Activated CD4-positive, alpha-beta T cell treated with anti-CD3 and anti-CD28 coated beads for 36 hours (primary cell): Measurements from ENCODE around the gene RPL10. TPM values are rescaled to one million over a fixed set of nuclear protein-coding genes. Genes with fewer than 3 reads are reported as not detected.

Experiments
- ATAC-seq: fragments of 200-7000 bp; cut with Tn5 transposase; one replicate; pipeline ENCODE4 v1.10.0; 2021; ENCODE audit warnings: mild to moderate bottlenecking, moderate library complexity
- CTCF ChIA-PET: fragments of 350-600 bp; sonication (Branson Sonifier 250); formaldehyde crosslinking; loops from one replicate; lab custom pipeline; 2021; ENCODE audit warnings: antibody characterized with exemption; lab: Charles Lee
- POLR2A ChIA-PET: fragments of 350-600 bp; sonication (Branson Sonifier 250); formaldehyde crosslinking; loops from one replicate; lab custom pipeline; 2021; ENCODE audit warnings: antibody characterized with exemption, inconsistent platforms; lab: Charles Lee
- DNase-seq: peaks from one replicate; pipeline ENCODE4 v3.0.0-alpha.2; 2020
- H3K27ac Mint-ChIP-seq: one replicate; pipeline ENCODE4 v1.8.0; 2021; ENCODE audit warnings: mixed read lengths
- H3K27me3 Mint-ChIP-seq: one replicate; pipeline ENCODE4 v1.8.0; 2021; ENCODE audit warnings: mixed read lengths
- H3K36me3 Mint-ChIP-seq: one replicate; pipeline ENCODE4 v1.8.0; 2021; ENCODE audit warnings: low read depth, mixed read lengths
- H3K4me1 Mint-ChIP-seq: one replicate; pipeline ENCODE4 v1.8.0; 2021; ENCODE audit warnings: mixed read lengths
- H3K4me3 Mint-ChIP-seq: one replicate; pipeline ENCODE4 v1.8.0; 2021; ENCODE audit warnings: mild to moderate bottlenecking, moderate library complexity, mixed read lengths
- H3K9me3 Mint-ChIP-seq: one replicate; pipeline ENCODE4 v1.8.0; 2021; ENCODE audit warnings: low read depth, mixed read lengths
- intact Hi-C, 2 experiments: fragments of 100-400 bp; cut with DNase I in 1 of 2; cut with micrococcal nuclease in 1 of 2; formaldehyde crosslinking; loops; one replicate each; pipeline versions ENCODE4 v1.14.2 to v1.15.1; 2022 to 2024; cut with DNase I, micrococcal nuclease
- total RNA-seq, 2 experiments: library from RNA; stranded (reverse); gene quantifications; one replicate each; pipeline ENCODE4 v1.2.3, GENCODE V29; 2021

Gene RPL10
- total RNA-seq, 2 experiments from 2014 or later, result 1,286 to 2,705 TPM

GRCh38 chrX:154365052-154365600 is 33.1 kb upstream of the RPL10 start:
- H3K9me3 Mint-ChIP-seq, result no peaks in the 10 kb centered on the region
- ChIA-PET CTCF (no interaction called here), POLR2A (no interaction called here)
- no peak overlapping the region for H3K4me3 Mint-ChIP-seq
- peaks cover 37% of the 10 kb centered on the region for H3K36me3 Mint-ChIP-seq
- H3K27ac Mint-ChIP-seq, result no peak overlapping the region
- no peak for DNase-seq
- H3K27me3 Mint-ChIP-seq, result no peaks in the 10 kb centered on the region
- ATAC-seq, result no peak
- intact Hi-C loops, result no loop called here
- peaks cover 10% of the 10 kb centered on the region for H3K4me1 Mint-ChIP-seq

- no peaks in the 10 kb centered on the region for H3K9me3 Mint-ChIP-seq
- no peak for ATAC-seq
- intact Hi-C loops, result no loop called here
- H3K36me3 Mint-ChIP-seq, result peaks cover 33% of the 10 kb centered on the region
- H3K27me3 Mint-ChIP-seq, result no peaks in the 10 kb centered on the region
- peaks cover 10% of the 10 kb centered on the region for H3K4me1 Mint-ChIP-seq
- ChIA-PET POLR2A (no interaction called here), CTCF (no interaction called here)
- H3K27ac Mint-ChIP-seq, result no peak overlapping the region
- no peak overlapping the region for H3K4me3 Mint-ChIP-seq
- DNase-seq, result no peak
Observed at GRCh38 chrX:154365997-154366665, 32.0 kb upstream of the RPL10 start.

- intact Hi-C loops, result no loop called here
- Mint-ChIP-seq H3K36me3 (peaks cover 33% of the 10 kb centered on the region), H3K4me1 (peaks cover 10% of the 10 kb centered on the region), H3K27me3 (no peaks in the 10 kb centered on the region), H3K9me3 (no peaks in the 10 kb centered on the region), H3K4me3 (no peak overlapping the region), H3K27ac (no peak overlapping the region)
- CTCF ChIA-PET, result no interaction called here
- POLR2A ChIA-PET, result no interaction called here
- ATAC-seq, result no peak
- no peak for DNase-seq
Observed at GRCh38 chrX:154366666-154367055, 31.5 kb upstream of the RPL10 start.

GRCh38 chrX:154367474-154368308 is 30.5 kb upstream of the RPL10 start:
- peak overlapping the region; percentile 86 for H3K4me3 Mint-ChIP-seq
- H3K36me3 Mint-ChIP-seq, result peaks cover 32% of the 10 kb centered on the region
- H3K9me3 Mint-ChIP-seq, result no peaks in the 10 kb centered on the region
- ChIA-PET POLR2A (interaction anchor here (0.7 kb wide), 1 partner anchor 44 kb away, joined by 3 read pairs; no protein-coding TSS in a partner anchor), CTCF (interaction anchor here (1.0 kb wide), 1 partner anchor 14 kb away, joined by 4 read pairs; no protein-coding TSS in a partner anchor)
- no peak for DNase-seq
- no peaks in the 10 kb centered on the region for H3K27me3 Mint-ChIP-seq
- intact Hi-C loops, result loop anchor here in 1 of 2 experiments (1.0 to 2.0 kb wide), 3 partner anchors 111 to 395 kb away; partner anchors contain the start of genes MECP2 and TMEM187
- peaks cover 16% of the 10 kb centered on the region for H3K4me1 Mint-ChIP-seq
- peak overlapping the region; percentile 87 for H3K27ac Mint-ChIP-seq
- ATAC-seq, result no peak

- Mint-ChIP-seq H3K9me3 (no peaks in the 10 kb centered on the region), H3K27ac (peak overlapping the region; percentile 87), H3K27me3 (no peaks in the 10 kb centered on the region), H3K4me3 (peak overlapping the region; percentile 86), H3K4me1 (peaks cover 22% of the 10 kb centered on the region), H3K36me3 (peaks cover 27% of the 10 kb centered on the region)
- DNase-seq (peak; percentile 95), ATAC-seq (peak; percentile 69)
- ChIA-PET POLR2A (interaction anchor here (0.6 to 0.7 kb wide), 3 partner anchors 43 to 398 kb away, joined by 3 to 5 read pairs (median 3); no protein-coding TSS in a partner anchor), CTCF (interaction anchor here (1.0 kb wide), 1 partner anchor 15 kb away, joined by 4 read pairs; no protein-coding TSS in a partner anchor)
- intact Hi-C loops, result loop anchor here (1.0 to 2.0 kb wide), 4 partner anchors 10 to 396 kb away; partner anchors contain the start of genes EMD (in 1 of the 2), MECP2 (in 1 of the 2) and TMEM187 (in 1 of the 2)
Observed at GRCh38 chrX:154368630-154369448, 29.3 kb upstream of the RPL10 start.

GRCh38 chrX:154369449-154370299 is 28.5 kb upstream of the RPL10 start:
- POLR2A ChIA-PET, result interaction anchor here (0.6 kb wide), 3 partner anchors 80 to 399 kb away, joined by 3 to 5 read pairs (median 3); no protein-coding TSS in a partner anchor
- ATAC-seq (peak; percentile 11), DNase-seq (peak; percentile 77)
- CTCF ChIA-PET, result no interaction called here
- H3K27ac Mint-ChIP-seq, result peak overlapping the region; percentile 91
- H3K9me3 Mint-ChIP-seq, result no peaks in the 10 kb centered on the region
- intact Hi-C loops, result loop anchor here (1.0 to 10.0 kb wide), 9 partner anchors 10 to 645 kb away; partner anchors contain the start of genes TMEM187 (in 2 of the 2), ABCD1 (in 1 of the 2), ARHGAP4 (in 1 of the 2) and BCAP31 (in 1 of the 2)
- H3K27me3 Mint-ChIP-seq, result no peaks in the 10 kb centered on the region
- peaks cover 25% of the 10 kb centered on the region for H3K36me3 Mint-ChIP-seq
- peak overlapping the region; percentile 86 for H3K4me3 Mint-ChIP-seq
- peaks cover 22% of the 10 kb centered on the region for H3K4me1 Mint-ChIP-seq

- Mint-ChIP-seq H3K4me3 (peak overlapping the region; percentile 86), H3K9me3 (no peaks in the 10 kb centered on the region), H3K36me3 (peaks cover 21% of the 10 kb centered on the region), H3K27ac (peak overlapping the region; percentile 91), H3K27me3 (no peaks in the 10 kb centered on the region), H3K4me1 (peaks cover 22% of the 10 kb centered on the region)
- ChIA-PET POLR2A (interaction anchor here (0.6 to 1.0 kb wide), 6 partner anchors 27 to 399 kb away, joined by 3 to 4 read pairs (median 4); partner anchors contain the start of genes HCFC1 and SLC10A3), CTCF (interaction anchor here (0.6 kb wide), 1 partner anchor 10 kb away, joined by 3 read pairs; no protein-coding TSS in a partner anchor)
- ATAC-seq (no peak), DNase-seq (no peak)
- intact Hi-C loops, result loop anchor here (1.0 to 10.0 kb wide), 10 partner anchors 9 to 646 kb away; partner anchors contain the start of genes ARHGAP4 (in 2 of the 2), ABCD1 (in 1 of the 2), BCAP31 (in 1 of the 2) and EMD (in 1 of the 2)
Observed at GRCh38 chrX:154370300-154371016, 27.7 kb upstream of the RPL10 start.

- intact Hi-C loops, result loop anchor here (1.0 to 10.0 kb wide), 10 partner anchors 8 to 646 kb away; partner anchors contain the start of genes ARHGAP4 (in 2 of the 2), ABCD1 (in 1 of the 2), BCAP31 (in 1 of the 2) and EMD (in 1 of the 2)
- H3K9me3 Mint-ChIP-seq, result no peaks in the 10 kb centered on the region
- POLR2A ChIA-PET, result interaction anchor here (0.6 to 1.0 kb wide), 6 partner anchors 27 to 400 kb away, joined by 3 to 4 read pairs (median 4); partner anchors contain the start of genes HCFC1 and SLC10A3
- H3K36me3 Mint-ChIP-seq, result peaks cover 19% of the 10 kb centered on the region
- H3K4me3 Mint-ChIP-seq, result peak overlapping the region; percentile 86
- no peaks in the 10 kb centered on the region for H3K27me3 Mint-ChIP-seq
- H3K4me1 Mint-ChIP-seq, result peaks cover 22% of the 10 kb centered on the region
- peak; percentile 96 for DNase-seq
- ATAC-seq, result peak; percentile 55
- CTCF ChIA-PET, result interaction anchor here (0.6 kb wide), 1 partner anchor 9 kb away, joined by 3 read pairs; no protein-coding TSS in a partner anchor
- peak overlapping the region; percentile 55 for H3K27ac Mint-ChIP-seq
Observed at GRCh38 chrX:154371017-154371788, 27.0 kb upstream of the RPL10 start.
